KOPT-K1 (cell line): ENCODE results near the gene FAM117A.
A peak's percentile ranks its signal among the peaks of the same experiment; 100 is the strongest.
"Not testable (repeated sequence)": the region's sequence is repeated elsewhere in the genome, so short reads cannot be mapped to it uniquely, and the experiment has no call there.

Experiments
- H3K27ac ChIP-seq: fragments of 200-600 bp; sonication (generic); 2 replicates; pipeline ENCODE4 v1.5.1; 2016; ENCODE audit warnings: antibody characterized with exemption, mild to moderate bottlenecking, low read depth, low read length; ENCODE audit not compliant: poor library complexity, severe bottlenecking
- H3K36me3 ChIP-seq: fragments of 200-600 bp; sonication (generic); 2 replicates; pipeline ENCODE4 v1.5.1; 2017; ENCODE audit warnings: antibody characterized with exemption, mild to moderate bottlenecking, low read length, moderate library complexity; ENCODE audit not compliant: insufficient read depth
- H3K9me3 ChIP-seq: fragments of 200-600 bp; sonication (generic); 2 replicates; pipeline ENCODE4 v1.5.1; 2017; ENCODE audit warnings: antibody characterized with exemption, low read length, mild to moderate bottlenecking; ENCODE audit not compliant: insufficient read depth, poor library complexity, severe bottlenecking

The FAM117A gene

GRCh38 chr17:49738456-49739163 lies 25.3 kb downstream of the FAM117A start:
- no peaks in the 10 kb centered on the region for H3K9me3 ChIP-seq
- peaks cover 10% of the 10 kb centered on the region for H3K36me3 ChIP-seq
- peak overlapping the region; percentile 95 for H3K27ac ChIP-seq

DNA sequence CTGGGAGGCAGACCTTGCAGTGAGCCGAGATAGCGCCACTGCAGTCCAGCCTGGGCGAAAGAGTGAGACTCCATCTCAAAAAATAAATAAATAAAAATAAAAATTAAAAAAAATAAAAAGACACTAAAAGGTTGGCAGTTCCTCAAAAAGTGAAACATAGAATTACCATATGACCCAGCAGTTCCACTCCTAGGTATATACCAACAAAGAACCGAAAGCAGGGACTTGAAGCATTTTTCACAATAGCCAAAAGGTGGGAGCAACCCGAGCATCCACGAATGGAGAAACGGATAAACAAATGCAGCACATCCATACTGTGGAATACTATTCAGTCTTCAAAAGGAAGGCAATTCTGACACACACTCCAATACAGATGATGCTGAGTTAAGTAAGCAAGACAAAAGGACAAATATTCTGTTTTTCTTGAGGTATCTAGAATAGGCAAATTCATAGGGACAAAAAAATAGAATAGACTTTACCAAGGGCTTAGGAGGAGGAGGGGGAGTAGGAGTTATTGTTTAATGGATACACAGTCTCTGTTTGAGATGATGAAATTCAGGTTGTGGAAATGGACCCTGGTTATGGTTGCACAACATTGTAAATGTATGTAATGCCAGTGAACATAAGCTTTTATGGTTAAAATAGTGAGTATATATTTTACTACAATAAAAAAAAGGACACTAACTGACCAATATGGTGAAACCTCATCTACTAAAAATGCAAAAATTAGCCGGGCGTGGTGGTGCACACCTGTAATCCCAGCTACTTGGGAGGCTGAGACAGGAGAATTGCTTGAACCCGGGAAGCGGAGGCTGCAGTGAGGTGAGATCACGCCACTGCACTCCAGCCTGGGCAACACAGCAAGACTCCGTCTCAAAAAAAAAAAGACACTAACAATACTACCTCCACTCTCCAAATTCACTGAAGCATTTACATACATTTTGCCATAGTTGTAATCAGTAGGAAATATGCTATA lies 29.1 kb downstream of the FAM117A start:
- no peak overlapping the region for H3K27ac ChIP-seq
- peaks cover 38% of the 10 kb centered on the region for H3K36me3 ChIP-seq
- no peaks in the 10 kb centered on the region for H3K9me3 ChIP-seq

- Histone ChIP-seq H3K9me3 (no peaks in the 10 kb centered on the region), H3K36me3 (peaks cover 65% of the 10 kb centered on the region), H3K27ac (no peak overlapping the region)
Observed at GRCh38 chr17:49731435-49731831, 32.5 kb downstream of the FAM117A start.

DNA sequence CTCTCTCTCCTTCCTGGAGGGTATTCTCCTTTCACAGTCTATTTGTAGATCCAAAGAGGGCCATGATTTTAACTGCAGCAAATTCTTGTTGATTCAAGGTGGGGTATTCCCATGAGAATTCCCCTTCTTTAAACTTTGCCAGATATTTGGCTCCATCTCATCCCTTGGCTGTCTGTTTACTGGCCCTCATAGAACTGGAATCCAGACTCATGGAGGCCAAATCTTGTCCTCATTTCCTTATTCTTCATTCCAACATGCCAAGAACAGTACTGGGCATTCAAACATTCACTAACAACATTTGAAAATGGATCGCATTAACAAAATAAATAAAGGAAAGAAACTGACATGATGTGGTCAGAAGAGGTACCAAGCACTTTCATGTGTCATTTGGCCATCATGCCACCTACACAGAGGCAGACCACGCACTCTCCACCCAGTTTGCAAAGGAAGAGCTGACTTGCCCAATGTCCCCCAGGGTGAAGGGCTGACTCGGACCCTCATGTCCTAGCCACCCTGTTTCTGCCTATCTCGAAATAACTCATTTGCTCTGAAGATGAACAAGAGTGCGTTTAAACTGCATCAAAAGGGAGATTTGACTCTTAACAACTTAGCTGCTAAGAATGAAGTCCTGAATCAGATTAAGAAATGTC lies 33.0 kb downstream of the FAM117A start:
- Histone ChIP-seq H3K27ac (peak overlapping the region; percentile 6), H3K9me3 (no peaks in the 10 kb centered on the region), H3K36me3 (peaks cover 69% of the 10 kb centered on the region)

DNA sequence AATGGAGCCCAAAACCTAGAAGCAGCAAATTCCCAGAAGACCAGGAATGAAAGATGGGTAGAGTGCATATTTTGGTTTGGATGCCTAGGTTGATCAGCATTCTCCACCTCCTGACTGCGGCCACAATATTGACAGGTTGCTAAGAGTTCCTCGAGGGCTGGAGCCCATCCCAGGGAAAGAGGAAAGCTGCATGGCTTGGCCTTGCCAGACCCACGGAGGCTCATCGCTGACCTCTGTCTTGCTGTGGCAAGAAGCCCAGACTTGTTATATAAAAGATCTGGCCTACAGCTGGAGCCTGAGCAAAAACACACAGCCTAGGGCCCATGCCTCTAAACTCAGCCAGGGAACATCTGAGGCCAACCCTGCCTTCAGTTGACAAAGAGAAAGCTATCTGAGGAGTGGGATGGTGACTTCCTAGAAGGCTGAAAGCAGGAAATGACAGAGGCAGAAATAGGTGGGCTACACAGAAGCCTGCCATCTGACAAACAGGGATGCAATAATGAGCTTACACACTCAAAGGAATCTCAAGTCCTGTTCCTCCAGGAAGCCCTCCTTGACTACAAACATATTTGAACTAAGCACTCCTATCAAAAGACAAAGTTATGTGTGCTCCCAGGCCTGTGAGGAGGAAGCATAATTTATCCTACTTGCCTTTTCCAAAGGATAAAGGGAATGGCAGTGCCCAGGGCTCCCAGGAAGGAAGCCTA lies 33.7 kb downstream of the FAM117A start:
- Histone ChIP-seq H3K27ac (peak overlapping the region; percentile 6), H3K9me3 (no peaks in the 10 kb centered on the region), H3K36me3 (peaks cover 71% of the 10 kb centered on the region)

- H3K9me3 ChIP-seq = no peaks in the 10 kb centered on the region
- peaks cover 76% of the 10 kb centered on the region for H3K36me3 ChIP-seq
- H3K27ac ChIP-seq = no peak overlapping the region
Observed at GRCh38 chr17:49729069-49729468, 34.9 kb downstream of the FAM117A start.

DNA sequence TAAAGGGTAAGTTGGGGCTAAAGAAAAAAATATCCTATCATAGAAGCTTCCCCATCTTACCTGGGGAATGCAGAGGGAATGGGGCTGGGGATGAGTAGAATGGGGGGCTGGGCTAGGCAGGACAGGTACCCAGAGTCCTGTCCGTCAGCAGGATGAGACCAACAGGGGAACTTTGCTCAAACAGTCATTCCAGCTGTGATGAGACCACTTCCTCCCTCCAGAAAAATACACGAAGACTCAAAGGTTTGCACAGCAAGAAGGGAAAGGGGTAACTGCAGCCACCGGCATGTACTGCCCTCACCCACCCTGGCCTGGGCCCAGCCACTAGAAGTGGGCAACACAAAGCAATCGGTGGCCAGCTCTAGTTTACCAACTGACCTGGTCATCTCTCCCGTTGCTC lies 35.5 kb downstream of the FAM117A start:
- no peak overlapping the region for H3K27ac ChIP-seq
- H3K9me3 ChIP-seq = no peaks in the 10 kb centered on the region
- peaks cover 83% of the 10 kb centered on the region for H3K36me3 ChIP-seq

DNA sequence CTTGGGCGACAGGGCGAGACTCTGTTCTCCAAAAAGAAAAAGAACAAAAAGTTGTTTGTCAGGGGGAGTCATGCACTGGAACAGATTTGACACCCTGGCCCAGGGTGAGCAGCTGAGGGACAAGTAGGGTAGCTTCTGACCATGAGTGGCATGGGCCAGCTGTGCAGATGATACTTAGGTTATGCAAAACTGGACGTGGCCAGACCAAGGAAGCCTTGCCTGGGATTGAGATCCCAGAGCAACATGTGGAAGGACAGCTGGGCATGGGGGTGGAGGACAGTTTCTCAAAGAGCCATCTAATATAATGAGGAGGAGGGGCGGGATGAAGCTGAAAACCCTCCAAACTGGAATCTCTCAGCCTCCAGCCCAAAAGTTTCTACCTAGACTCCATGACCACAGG lies 36.6 kb downstream of the FAM117A start:
- Histone ChIP-seq H3K36me3 (peaks cover 85% of the 10 kb centered on the region), H3K9me3 (no peaks in the 10 kb centered on the region), H3K27ac (no peak overlapping the region)

DNA sequence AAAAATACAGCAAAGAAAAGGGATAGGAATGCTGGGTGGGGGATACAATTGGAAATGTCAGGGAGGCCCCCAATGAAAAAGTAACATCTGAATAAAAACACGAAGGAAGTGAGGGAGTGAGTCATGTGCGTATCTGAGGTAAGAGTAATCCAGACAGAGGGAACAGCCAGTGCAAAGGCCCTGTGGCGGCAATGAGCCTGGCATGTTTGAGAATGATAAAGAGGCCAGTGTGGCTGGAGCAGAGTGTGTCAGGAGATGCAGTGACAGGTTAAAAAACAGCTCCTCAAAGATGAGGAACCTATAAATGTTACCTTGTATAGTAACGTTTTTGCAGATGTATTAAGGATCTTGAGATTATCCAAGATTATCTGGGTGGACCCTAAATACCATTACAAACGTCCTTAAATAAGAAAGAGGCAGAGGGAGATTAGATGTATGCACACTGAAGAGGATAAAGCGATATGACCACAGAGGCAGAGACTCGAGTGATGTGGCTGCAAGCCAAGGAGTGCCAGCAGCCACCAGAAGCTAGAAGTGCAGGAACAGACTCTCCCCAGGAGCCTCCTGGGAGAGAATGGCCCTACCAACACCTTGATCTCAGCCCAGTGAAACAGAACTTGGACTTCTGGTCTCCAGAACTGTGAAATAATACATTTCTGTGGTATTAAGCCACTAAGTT lies 38.3 kb downstream of the FAM117A start:
- Histone ChIP-seq H3K36me3 (peaks cover 87% of the 10 kb centered on the region), H3K27ac (no peak overlapping the region), H3K9me3 (no peaks in the 10 kb centered on the region)

GRCh38 chr17:49724552-49724951 lies 39.4 kb downstream of the FAM117A start:
- not testable (repeated sequence) for H3K9me3 ChIP-seq, H3K27ac ChIP-seq
- H3K36me3 ChIP-seq = peaks cover 93% of the 10 kb centered on the region

DNA sequence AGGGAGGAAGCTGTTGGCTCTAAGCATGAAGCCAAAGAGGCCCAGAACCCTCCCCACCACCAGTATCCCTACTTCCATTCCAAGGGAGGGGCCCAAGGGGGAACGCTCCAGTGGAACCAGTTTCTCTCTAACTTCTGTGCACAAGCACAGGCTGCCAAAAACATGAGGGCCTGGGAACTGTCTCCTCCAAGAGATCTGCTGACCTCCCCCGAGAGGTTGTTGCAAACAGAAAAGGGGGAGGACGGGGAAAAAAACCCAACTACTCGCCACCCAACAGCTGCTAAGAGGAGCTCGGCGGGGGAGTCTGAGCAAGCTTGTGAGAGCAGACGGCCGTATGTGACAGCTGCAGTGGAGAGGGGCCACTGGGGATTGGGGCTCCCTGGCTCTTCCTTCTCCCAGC lies 40.5 kb downstream of the FAM117A start:
- peaks cover 97% of the 10 kb centered on the region for H3K36me3 ChIP-seq
- peak overlapping the region; percentile 35 for H3K27ac ChIP-seq

DNA sequence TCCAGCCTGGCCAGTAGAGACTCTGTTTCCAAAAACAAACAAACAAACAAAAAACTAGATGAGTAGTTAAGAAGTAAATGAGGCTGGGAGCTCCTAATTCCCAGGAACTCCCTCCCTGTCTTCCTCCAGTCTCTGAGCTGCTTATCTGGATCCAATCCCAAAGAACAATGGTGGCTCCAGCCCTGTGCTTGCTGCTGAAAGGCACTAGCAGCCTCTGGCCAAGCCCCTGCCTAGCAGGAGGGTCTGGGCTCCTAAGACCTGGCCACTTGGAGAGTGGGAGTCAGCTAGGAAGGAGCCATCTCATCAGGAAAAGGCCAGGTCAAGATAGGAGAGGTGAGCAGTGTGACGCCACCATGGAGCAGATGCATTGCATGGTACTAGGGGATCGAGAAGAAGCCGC lies 41.9 kb downstream of the FAM117A start:
- H3K27ac ChIP-seq = no peak overlapping the region

More for the DNA sequence above, 40.5 kb downstream of the FAM117A start:
- H3K9me3 ChIP-seq = no peaks in the 10 kb centered on the region

DNA sequence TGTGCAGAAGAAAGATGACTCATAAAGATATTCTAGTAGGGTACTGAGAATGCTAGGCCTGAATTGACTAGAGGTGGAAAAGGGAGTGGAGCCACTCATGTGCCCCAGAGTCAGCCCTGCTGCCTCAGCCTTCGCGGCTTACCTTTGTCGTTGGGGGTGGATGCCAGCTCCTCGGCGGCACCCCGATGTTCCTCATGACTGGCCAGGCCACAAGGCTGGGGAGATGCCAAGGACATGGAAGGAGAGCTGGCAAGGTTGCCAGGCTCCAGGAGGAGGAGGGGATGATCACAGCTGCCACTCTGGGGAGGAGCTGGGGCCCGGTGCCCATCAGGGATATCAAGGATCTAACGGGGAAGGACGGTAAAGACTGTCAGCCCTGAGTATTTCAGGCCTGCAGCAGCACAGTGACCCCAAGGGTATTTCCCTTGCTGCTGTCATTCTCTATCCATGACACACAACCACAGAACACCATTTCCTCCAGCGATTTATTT lies 46.5 kb downstream of the FAM117A start:
- H3K27ac ChIP-seq = no peak overlapping the region
- no peaks in the 10 kb centered on the region for H3K9me3 ChIP-seq
- peaks cover 98% of the 10 kb centered on the region for H3K36me3 ChIP-seq

More for the DNA sequence above, 41.9 kb downstream of the FAM117A start:
- Histone ChIP-seq H3K36me3 (peaks cover 97% of the 10 kb centered on the region), H3K9me3 (no peaks in the 10 kb centered on the region)
